Retinal pigment epithelial cell (primary cell): ENCODE measurements around the gene CAPN13.

ENCODE experiments used
- DNase-seq: peaks from one replicate; pipeline ENCODE4 v3.0.0-alpha.2; 2010; ENCODE audit warnings: low read depth
- H3K4me3 ChIP-seq: 2 replicates; pipeline ENCODE4 v1.5.1; 2011; ENCODE audit warnings: mild to moderate bottlenecking, low read length, control low read depth, moderate library complexity
- TF ChIP-seq, protein P1 (sequence below): conservative IDR thresholded peaks from 2 replicates; pipeline ENCODE4 v1.5.1; 2011; ENCODE audit warnings: low read depth, low read length, control low read depth, inconsistent platforms

CAPN13 gene

DNA sequence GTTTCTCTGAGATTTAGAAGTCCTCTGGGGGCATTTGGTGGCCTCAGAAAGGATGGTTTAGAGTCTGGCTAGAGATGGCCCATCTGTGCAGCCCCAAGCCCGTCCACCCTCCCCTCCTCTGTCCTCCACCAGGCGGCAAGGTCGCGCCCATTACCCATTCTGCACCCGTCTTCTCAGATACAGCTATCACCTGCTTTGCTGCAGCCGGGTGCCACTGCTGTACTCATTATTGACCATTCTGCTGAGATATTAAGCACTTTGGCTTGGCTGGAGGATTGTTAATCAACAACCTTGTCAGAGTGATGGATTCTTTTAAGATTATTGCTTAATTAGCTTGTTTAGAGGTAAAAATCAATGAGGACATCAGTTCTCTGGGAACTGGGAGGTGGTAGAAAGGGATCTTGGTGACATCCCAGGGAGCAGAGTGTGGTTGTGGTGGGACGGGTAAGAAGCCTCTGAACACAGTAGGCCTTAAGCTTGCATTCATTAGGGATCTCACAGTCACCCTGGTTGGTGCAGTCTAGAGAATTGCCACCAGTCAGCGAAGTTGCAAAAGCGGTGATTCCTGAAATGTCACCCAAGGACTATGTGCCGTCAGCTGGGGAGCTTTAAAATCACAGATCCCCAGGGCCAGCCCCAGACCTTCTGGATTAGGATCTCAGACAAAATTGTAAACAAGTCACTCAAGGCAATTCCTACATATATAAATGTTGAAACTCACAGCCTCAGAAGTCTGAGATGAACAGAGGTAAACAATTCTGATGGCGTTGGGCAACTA lies 90.9 kb downstream of the CAPN13 start:
- TF ChIP-seq, protein P1, sequence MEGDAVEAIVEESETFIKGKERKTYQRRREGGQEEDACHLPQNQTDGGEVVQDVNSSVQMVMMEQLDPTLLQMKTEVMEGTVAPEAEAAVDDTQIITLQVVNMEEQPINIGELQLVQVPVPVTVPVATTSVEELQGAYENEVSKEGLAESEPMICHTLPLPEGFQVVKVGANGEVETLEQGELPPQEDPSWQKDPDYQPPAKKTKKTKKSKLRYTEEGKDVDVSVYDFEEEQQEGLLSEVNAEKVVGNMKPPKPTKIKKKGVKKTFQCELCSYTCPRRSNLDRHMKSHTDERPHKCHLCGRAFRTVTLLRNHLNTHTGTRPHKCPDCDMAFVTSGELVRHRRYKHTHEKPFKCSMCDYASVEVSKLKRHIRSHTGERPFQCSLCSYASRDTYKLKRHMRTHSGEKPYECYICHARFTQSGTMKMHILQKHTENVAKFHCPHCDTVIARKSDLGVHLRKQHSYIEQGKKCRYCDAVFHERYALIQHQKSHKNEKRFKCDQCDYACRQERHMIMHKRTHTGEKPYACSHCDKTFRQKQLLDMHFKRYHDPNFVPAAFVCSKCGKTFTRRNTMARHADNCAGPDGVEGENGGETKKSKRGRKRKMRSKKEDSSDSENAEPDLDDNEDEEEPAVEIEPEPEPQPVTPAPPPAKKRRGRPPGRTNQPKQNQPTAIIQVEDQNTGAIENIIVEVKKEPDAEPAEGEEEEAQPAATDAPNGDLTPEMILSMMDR = no peak
- no peak for DNase-seq
- H3K4me3 ChIP-seq = no peak overlapping the region

DNA sequence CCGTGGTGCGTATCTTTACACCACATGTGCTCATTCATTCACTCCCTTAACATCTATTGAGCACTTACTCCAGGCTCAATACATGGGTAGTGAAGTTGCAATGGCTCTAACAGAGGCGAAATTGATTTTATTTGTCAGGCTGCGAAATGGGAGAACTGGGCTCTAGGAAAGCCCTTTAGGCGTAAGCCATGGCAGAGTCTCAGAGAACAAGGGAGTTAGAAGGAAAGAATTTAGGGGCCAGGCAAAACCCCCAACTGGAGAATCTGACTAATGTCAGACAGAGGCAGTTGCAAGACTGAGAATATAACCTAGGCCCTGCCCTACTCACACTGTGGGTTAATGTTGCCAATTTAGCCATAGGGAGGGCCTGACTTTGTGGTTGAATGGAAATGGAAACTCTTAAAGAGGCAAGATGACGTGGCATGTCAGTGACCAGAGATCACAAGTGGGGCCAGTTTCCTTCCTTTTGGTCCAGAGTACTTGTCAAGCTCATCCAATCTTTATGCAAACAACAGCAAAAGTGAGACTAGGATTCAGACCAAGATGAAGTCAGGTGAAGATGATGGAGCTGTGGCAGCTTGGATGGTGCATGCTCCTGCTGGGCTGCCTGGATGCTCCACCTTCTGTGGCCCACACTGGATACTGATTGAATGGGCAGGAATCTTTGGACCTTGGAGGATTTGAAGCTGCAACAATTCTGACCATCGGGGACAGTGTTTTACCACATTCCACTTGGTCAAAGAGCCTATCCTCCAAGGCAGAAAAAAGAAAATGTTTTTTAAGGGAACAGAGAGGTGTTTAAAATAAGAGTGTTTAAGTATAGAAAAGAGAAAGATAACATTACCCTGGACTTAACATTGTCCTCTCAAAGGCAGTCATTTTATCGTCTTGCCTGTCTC lies 92.2 kb downstream of the CAPN13 start:
- no peak for DNase-seq
- H3K4me3 ChIP-seq = no peak overlapping the region
- TF ChIP-seq, protein P1 = no peak

DNA sequence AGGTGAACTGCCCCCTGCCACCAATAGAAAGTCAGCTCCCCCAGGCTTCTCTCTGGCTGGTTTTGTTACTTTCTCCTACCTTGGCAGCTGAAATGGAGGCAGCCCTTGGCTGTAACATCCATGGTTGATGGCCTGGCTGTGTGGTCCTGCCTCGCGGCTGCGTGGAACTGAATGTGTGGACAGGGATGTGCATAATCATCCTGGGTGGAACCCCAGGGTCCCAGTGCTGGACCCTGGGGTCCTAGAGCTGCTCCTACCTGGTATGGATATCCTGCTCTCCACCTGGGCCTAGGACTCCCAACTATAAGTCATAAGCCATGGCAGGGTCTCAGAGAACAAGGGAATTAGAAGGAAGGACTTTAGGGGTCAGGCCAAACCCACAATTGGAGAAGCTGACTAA lies 93.5 kb downstream of the CAPN13 start:
- TF ChIP-seq, protein P1 = no peak
- DNase-seq = no peak
- no peak overlapping the region for H3K4me3 ChIP-seq

DNA sequence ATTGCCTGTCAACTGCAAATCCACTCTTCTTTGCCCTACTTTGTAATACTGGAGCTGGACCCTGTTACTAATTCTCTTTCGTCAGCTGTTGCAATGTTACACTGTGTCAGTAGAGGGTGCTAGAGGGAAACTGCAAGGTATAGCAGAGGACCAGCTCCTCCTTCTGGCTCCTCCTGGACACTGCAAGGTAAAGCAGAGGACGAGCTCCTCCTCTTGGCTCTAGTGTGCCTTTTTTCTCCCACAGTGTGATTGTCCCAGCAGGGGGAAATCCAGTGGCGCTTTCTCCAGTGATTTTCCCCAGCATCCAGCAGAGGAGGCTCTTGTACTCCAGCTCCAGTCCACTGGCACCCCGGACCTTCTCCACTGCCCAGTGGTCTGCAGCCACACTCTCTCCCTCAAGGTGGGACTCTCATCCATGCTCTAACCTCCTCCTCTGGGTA lies 95.6 kb downstream of the CAPN13 start:
- no peak overlapping the region for H3K4me3 ChIP-seq
- TF ChIP-seq, protein P1 = peak; percentile 100
- peak; percentile 63 for DNase-seq

DNA sequence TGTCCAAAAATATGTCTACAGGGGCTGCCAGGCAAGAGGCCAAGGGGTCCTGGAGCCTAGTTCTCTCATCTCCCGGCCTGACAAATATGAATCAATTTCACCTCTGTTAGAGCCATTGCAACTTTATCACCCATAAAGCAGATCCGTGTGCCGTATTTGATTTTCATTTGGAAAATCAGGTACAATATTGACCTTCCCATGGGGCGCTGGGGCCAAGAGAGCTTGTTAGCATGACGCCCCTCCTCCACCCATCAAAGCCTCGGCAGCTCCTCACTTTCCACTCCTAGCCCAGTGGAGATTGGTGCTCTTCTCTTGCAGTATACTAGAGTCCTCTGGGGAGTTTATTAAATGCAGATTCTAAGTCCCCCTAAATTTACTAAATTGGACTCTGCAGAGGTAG lies 96.8 kb downstream of the CAPN13 start:
- no peak overlapping the region for H3K4me3 ChIP-seq
- DNase-seq = no peak
- TF ChIP-seq, protein P1 = no peak

DNA sequence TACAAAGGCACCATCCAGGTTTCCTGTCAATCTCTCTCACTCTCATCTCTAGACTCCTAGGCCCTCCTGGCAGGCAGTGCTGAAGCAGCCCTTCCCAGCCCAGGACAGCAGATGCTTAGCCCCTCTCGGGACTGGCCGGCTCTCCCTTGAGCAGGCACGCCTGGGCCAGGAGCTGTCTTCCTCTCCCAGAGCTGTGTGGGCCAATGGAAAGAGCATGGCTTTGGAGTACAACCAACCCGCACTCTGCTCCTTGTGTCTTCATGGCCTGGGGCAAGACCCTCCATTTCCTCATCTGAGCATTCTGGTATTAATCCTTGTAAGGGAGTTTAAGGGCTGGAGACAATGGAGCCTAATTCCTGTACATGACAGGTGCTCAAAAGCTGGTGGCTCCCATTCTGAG lies 97.2 kb downstream of the CAPN13 start:
- no peak overlapping the region for H3K4me3 ChIP-seq
- TF ChIP-seq, protein P1 = no peak
- no peak for DNase-seq
